Stimulated activated CD4-positive, alpha-beta T cell treated with anti-CD3 and anti-CD28 coated beads, Interleukin-4, amount 100 ng/mL, for 48 hours (primary cell): ENCODE results near the gene MIPEP.
"Not testable (repeated sequence)": the region's sequence is repeated elsewhere in the genome, so short reads cannot be mapped to it uniquely, and the experiment has no call there.

ENCODE experiments used
- DNase-seq, 2 donors: peaks; one replicate each; pipeline ENCODE4 v3.0.0-alpha.2; 2020; ENCODE audit warnings: low read depth in 2 of 2

MIPEP gene

DNA sequence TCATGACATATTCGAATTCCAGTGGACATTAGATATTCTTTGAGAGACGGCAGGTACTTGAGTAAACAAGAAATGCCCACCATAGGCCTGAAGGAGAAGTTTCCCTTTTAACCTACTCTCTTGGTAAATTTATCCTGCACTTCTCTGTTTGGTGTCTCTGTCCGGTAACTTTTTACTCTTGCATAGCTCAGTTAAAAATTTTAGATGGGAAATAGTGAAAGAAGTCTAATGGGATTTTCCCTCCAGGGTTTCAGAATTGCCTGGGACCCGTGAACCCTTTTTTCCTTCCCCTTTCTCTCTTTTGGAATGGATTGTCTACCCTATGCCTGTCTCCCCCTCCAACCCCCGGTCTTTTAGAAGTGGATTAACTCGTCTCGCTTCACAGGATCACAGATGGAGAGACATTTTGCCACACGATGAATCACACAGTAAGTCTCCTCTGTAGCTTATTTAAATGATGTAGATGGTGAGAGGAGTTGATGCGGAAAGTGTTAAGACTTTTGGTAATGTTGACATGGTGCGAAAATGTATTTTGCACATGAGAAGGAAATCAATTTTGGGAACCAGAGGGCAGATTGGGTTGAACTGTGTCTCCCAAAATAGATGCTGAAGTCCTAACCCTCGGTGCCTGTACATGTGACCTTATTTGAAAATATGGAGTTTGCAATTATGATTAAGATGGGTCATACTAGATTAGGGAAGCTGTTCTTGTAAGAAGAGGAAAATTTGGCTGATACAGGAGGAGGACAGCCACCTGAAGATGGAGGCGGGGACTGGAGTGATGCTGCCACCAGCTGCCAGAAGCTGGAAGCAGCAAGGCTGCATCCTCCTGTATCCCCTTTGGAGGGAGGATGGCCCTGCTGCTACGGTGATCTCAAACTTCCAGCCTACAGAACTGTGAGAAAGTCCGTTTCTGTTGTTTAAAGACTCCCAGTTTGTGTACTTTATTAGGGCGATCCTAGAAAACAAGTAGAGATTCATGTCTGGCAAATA lies 711 bp upstream of the MIPEP start:
- DNase-seq, result no peak

DNA sequence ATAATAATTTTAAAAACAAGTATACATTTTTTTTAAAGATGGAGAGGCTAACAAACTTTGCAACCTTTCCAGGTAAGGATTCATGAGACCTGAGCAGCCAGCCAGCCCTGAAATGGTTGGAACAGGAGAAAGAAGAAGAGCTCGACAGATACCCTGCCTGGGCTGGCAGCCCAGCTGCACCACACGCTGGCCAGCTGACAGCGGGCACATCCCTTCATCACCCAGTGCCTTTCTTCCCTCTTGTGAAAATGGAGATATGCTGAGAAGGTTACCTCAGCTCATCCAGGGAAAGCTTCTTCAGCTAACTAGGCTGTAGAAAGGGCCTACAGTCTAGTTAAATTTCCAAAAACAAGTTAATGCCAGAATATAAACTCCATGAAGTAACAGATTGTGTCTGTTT lies 4.8 kb downstream of the MIPEP start:
- not testable (repeated sequence) for DNase-seq

- no peak for DNase-seq
Observed at GRCh38 chr13:23883255-23883654, 5.9 kb downstream of the MIPEP start.

GRCh38 chr13:23881402-23881800 lies 7.8 kb downstream of the MIPEP start:
- DNase-seq, result not testable (repeated sequence)

DNA sequence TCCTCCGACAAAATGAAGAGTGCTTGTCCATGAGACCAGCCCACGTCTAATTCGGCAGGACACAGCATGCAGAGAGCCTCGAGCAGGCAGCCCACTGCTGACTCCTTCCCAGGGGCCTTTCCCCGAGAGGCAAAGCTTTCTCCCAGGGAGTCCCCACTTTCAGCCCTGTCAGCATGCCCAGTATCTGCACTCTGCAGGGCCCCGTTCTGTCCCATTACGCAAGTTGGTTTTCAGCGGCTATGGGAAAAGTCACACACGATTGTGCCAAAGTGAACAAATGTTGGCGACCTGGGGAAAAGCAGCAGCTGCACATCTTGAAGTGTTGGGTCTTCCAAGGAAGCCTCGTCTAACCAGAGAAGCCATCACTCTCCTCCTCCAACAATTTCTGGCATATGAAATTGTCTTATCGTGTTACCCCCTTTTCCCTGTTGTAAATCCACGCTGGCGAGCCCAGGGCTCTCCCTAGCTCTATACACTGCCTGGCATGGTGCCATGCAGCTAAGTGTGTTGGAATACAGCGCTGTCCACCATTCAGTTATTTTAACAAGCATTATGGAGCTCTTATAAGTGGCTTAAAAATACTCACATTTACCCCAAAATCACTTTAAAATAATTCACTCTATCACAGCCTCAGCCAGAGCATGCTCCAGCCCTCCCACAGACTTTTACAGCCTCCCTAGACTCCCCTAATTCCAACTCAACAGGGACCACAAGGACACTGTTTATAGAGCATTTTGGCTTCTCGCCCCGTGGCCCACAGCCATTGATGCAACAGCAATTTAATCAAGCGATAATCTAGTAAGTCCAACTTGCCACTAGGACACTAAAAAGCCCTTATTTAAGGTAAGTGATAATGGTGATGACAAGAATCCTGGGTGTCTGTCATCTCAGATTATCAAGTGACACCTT lies 8.5 kb downstream of the MIPEP start:
- DNase-seq, result not testable (repeated sequence)

- DNase-seq, result no peak
Observed at GRCh38 chr13:23877286-23877685, 11.9 kb downstream of the MIPEP start.

DNA sequence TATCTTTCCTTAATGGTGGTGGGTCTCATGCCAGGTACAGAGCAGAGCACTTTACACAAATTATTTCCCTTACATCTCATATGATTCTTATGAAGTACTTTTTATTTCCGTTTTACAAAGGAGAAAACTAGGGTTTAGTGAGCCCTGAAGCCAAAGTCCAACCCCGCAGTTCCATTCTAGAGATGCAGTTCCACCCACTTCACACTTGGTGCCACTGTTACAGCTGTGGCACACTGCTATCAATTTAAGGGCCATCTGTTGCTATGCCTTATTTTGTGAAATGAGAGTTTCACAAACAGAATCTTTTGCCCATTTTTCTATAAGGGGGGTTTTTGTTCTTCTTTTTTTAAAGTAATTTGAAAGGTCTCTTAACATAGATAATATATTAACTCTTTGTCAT lies 12.9 kb downstream of the MIPEP start:
- no peak for DNase-seq

DNA sequence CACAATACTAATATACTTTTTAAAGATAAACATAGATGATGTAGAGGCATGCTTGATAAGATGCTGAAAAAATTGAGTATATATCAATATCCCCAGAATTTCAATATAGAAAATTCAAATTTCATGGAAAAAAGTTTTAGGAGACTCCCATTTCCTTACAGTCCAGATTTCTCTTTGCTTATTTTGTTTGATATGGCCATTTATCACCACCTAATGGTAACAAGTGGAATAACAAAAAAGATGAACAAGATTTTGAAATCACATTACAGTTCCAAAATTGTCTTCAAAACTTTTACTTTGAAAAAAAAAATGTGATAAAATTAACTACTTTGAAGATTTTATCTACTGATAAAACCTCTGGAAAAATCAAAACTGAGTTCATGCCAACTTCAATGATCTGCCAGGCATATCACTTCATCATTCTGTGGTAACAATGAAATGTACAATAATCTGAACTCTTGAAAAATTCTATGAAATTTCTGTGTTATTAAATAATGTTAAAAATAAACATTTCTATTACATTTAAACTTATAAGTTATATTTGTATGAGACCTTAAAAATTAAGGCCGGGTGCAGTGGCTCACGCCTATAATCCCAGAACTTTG lies 17.5 kb downstream of the MIPEP start:
- no peak for DNase-seq

DNA sequence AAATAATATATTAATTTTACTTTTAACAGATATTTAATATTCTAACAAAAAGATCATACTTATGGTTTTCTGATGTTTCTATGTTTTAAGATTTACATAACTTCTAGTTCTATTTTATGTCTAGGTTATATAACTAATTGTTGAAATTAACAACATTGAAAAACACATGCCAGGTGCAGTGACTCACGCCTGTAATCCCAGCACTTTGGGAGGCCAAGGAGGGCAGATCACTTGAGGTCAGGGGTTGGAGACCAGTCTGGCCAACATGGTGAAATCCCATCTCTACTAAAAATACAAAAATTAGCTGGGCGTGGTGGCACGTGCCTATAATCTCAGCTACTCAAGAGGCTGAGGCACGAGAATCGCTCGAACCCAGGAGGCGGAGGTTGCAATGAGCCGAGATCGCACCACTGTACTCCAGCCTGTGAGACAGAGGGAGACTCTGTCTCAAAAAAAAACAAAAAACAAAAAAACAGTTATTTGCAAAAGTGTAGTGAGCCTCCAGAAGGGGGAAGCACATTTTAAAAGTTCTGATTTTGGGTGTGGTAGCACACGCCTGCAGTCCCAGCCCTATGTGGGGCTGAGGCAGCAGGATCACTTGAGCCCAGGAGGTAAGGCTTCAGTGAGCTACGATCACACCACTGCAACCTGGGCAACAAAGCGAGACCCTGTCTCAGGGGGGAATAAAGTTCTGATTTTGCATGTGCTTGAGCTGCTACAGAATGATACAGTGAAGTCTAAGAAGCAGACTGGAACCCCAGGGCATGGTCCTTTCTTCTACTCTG lies 18.7 kb downstream of the MIPEP start:
- DNase-seq, result no peak

DNA sequence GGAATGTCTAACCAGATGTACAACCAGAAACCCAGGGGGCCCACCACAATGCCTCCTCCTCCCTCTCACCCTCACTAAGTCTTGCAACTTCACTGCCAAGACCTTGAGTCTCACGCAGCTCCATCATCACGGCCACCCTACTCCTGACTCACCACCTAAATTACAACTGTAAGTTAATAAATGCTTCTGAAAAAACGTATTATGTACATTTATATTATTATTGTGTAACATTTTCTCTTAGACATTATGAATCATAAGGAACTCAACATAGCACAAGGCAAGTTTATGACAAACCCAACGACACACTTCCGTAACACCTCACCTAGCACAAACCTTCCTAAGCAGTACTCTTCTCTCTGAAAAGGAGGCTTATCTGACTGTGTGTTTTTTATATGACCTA lies 20.7 kb downstream of the MIPEP start:
- no peak for DNase-seq

- DNase-seq, result no peak
Observed at GRCh38 chr13:23867027-23867491, 22.1 kb downstream of the MIPEP start.

DNA sequence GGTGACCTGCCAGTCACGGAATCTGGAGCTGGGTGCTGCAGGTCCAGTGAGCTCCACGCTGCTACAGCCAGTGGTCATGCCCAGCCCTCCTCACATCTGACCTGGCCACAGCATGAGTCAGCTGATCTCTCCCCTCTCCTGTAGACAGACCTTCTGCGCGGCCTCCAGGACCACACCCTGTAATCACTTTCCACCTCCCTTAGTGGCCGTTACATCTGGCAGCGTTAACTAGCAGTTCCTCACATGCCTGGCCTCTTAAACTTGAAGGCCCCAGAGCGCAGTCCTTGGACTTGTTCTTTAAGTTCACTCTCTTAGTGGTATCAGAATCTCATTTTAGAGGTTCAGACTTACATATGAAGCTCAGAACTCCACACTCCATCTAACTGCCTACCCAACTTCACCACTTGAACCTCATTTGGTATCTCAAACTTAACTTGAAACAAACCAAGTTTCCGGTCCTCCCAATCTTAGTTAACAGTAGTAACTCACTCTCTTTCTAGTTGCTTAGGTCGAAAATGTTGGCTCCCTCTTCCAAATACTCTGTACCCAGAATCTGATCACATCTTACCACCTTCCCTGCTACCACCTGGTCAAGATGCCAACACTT lies 22.7 kb downstream of the MIPEP start:
- DNase-seq, result no peak

DNA sequence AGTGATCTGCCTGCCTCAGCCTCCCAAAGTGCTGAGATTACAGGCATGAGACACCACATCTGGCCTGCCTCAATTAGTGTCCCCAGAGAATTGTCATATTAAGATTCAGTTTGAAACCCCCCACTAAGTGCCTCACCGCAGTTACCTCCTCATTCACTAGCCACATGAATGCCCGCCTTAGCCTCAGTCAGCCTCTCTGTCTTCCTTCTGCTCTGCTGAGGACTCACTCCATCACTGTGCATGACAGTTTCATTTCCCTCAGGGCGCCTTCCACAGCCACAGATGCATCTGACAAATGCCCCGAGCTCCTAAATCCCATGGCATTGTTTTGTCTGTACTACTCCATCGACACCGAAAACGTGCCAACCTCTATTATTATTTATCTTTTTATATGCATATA lies 23.3 kb downstream of the MIPEP start:
- no peak for DNase-seq

GRCh38 chr13:23865026-23865425 lies 24.2 kb downstream of the MIPEP start:
- DNase-seq, result no peak

- no peak for DNase-seq
Observed at GRCh38 chr13:23861310-23861709, 27.9 kb downstream of the MIPEP start.

DNA sequence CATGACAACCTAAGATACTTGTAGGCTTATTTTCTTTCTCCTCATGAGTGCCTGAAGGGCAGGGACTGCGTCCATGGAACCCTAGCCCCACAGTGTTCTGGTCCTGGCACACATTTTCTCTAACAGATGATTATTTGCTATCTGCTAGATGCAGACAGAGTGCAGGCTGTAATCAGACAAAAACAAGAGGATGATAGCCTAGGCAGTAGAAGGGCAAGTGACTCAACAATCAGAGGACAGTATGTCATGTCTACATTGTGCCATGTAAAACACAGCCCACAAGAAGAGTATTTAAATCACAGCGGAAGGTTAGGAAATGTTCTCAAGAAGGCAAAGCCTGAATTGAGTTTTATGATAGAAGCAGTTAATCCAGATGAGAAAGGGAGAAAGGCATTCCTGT lies 29.3 kb downstream of the MIPEP start:
- no peak for DNase-seq

- no peak for DNase-seq
Observed at GRCh38 chr13:23859455-23859854, 29.7 kb downstream of the MIPEP start.

GRCh38 chr13:23858546-23858945 lies 30.7 kb downstream of the MIPEP start:
- DNase-seq, result no peak

DNA sequence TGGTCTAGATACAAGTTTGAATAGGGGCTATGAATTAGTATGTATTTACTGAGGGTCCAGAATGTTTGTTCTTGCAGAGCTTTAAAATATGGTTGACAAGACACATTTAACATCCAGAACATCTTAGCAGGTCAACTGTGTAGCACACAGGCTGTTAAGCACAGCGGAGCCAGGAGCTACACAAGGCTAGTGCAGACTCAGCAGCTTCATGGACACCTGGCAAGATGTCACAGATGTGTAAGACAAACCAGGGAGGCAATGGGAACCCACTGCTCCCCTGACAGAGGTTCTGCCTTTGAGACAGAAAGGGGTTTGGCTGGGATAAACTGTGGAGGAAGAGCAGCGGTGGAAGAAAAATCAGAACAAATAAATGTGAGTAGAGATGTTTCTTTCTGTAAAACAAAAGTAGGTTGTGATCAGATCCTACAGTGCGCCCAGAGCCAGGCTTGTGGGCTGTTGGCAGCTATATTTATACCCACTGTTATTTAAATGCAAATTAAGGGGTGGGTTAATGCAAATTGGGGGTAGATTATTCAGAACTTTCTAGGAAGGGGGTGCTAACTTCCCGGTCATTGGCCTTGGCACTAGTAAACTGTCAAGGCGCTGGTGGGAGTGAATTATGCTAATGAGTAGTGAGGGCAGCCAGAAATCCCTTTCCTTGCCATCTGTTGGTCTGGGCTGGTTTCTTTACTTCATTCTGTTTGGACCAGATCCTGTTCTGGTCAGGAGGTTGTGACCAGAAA lies 33.0 kb downstream of the MIPEP start:
- DNase-seq, result no peak

GRCh38 chr13:23855360-23855759 lies 33.8 kb downstream of the MIPEP start:
- no peak for DNase-seq
